ENCODE results near the gene ZNF730. TPM values are rescaled to one million over a fixed set of nuclear protein-coding genes. Genes with fewer than 3 reads are reported as not detected.
"Not testable (repeated sequence)": the region's sequence is repeated elsewhere in the genome, so short reads cannot be mapped to it uniquely, and the experiment has no call there.

ZNF730 gene
- total RNA-seq (ENCODE audit: low replicate concordance) = 2.6 and 12.9 TPM in 2 replicates
- long read RNA-seq, partial matches to known transcripts = 0 of 3 reads
- long read RNA-seq, other reads (novel, unspliced or antisense) = 3 of 3 reads

DNA sequence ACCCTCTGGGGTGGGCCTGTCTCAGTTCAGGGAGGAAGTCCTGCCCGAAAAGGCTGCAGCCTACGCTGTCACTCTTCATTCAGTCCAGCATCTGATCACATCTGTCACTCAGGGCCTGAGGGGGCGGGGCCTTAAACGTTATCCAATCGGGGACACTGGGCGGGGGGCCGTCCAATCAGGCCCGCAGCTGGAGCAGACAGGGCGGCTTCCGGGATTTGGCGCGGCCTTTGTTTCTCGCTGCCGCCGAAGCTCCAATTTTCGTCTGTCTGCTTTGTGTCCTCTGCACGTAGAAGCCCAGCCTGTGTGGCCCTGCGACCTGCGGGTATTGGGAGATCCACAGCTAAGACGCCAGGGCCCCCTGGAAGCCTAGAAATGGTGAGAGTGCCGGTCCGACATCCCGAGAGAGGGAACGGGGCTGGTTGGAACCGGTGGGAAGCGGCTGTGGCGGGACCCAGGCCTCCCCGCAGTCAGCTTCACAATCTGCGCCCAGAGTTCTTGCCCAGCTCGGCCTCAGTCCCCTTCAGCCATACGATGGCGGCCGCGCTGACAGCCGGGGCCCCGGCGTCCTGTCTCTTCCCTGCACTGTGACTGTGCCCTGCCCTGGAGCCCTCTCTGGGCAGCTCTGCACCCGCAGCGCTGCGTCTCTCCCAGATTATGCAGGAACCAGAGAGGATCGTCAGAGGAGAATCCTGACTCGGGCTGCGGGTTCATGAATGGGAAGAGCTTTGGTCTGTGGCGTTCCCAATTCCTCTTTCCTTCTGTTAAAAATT lies at the start of gene ZNF730:
TSS of gene ZNF730 (plus strand) at position 224 of the 770 bp plus-strand sequence. CDS start at position 373, 149 bp downstream.
- TF ChIP-seq, protein P1, sequence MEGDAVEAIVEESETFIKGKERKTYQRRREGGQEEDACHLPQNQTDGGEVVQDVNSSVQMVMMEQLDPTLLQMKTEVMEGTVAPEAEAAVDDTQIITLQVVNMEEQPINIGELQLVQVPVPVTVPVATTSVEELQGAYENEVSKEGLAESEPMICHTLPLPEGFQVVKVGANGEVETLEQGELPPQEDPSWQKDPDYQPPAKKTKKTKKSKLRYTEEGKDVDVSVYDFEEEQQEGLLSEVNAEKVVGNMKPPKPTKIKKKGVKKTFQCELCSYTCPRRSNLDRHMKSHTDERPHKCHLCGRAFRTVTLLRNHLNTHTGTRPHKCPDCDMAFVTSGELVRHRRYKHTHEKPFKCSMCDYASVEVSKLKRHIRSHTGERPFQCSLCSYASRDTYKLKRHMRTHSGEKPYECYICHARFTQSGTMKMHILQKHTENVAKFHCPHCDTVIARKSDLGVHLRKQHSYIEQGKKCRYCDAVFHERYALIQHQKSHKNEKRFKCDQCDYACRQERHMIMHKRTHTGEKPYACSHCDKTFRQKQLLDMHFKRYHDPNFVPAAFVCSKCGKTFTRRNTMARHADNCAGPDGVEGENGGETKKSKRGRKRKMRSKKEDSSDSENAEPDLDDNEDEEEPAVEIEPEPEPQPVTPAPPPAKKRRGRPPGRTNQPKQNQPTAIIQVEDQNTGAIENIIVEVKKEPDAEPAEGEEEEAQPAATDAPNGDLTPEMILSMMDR (conservative IDR thresholded peaks at IDR 0.05) = no peak
- H3K36me3 Mint-ChIP-seq = peaks cover 22% of the 10 kb centered on the region
- peak; percentile 93 for DNase-seq (ENCODE audit: extremely low spot score, unreplicated experiment)
- peaks cover 9% of the 10 kb centered on the region for H3K4me1 Mint-ChIP-seq (ENCODE audit: unreplicated experiment)
- H3K9me3 Mint-ChIP-seq = no peaks in the 10 kb centered on the region
- H3K27ac Mint-ChIP-seq = peak within 1 kb of the TSS; percentile 94
- H3K4me3 Mint-ChIP-seq = peak within 1 kb of the TSS; percentile 94
- H3K27me3 Mint-ChIP-seq = no peaks in the 10 kb centered on the region

DNA sequence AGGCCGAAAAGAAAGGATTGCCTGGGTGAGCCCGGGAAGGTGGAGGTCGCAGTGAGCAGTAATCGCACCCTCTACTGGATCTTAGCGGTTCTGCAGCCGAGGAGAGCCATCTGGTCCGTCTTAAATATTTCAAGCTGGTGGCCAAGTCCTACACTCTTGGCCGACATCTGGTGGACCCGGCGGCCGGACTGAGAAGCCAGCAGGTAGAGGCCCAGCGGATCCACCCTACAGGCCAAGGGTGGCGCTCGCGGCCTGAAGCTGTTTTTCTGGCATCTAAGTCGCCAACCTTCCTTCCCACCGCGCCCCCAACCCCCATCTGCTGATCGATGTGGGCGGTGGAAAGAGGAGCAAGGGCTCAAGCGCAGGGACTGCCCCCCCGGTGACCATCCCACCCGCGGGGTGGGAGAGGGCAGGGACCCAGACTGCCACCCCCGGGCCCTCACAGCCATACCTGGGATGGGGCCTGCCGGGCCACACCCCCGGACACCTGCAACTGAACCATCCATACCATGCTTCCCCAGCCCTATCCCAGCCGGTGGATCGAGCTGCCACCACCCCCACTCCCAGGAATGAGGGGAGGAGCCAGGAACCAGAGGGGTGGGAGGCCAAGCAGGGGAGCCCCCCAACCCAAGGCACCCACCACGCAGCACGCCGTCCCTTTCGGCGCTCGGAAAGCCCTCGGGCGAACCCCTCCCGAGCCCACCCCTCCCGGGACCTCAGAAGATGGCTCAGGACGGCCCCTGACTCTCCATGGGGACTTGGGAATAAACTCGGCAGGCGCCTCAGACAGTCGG lies 46.3 kb upstream of the ZNF730 start:
- Mint-ChIP-seq H3K27me3 (no peaks in the 10 kb centered on the region), H3K9me3 (peaks cover 7% of the 10 kb centered on the region), H3K4me3 (no peak overlapping the region), H3K36me3 (no peaks in the 10 kb centered on the region), H3K27ac (no peak overlapping the region), H3K4me1 (ENCODE audit: unreplicated experiment) (no peaks in the 10 kb centered on the region)
- DNase-seq (ENCODE audit: extremely low spot score, unreplicated experiment) = no peak
- TF ChIP-seq, protein P1 (conservative IDR thresholded peaks at IDR 0.05) = no peak

DNA sequence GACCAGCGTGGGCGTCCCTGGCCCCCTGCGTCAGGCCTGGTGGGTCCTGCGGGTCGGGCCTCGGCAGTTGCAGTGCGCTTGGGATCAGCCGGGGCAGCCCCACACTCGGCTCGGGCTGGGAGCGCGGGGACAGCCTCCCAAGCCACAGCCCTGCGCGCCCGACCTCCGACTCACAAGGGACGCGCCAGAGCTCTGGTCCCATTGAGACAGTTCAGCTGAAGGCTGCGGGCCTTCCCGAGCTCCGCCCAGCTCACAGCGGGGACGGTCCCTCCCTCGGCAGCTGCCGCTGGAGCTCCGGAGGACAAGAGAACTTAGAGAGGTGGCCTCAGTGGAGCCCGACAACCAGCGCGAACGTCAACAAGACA lies 45.7 kb upstream of the ZNF730 start:
- DNase-seq (ENCODE audit: extremely low spot score, unreplicated experiment) = peak; percentile 66
- Mint-ChIP-seq H3K4me1 (ENCODE audit: unreplicated experiment) (no peaks in the 10 kb centered on the region), H3K4me3 (no peak overlapping the region), H3K9me3 (peaks cover 7% of the 10 kb centered on the region), H3K27ac (no peak overlapping the region), H3K36me3 (no peaks in the 10 kb centered on the region), H3K27me3 (no peaks in the 10 kb centered on the region)
- TF ChIP-seq, protein P1 (conservative IDR thresholded peaks at IDR 0.05) = no peak

DNA sequence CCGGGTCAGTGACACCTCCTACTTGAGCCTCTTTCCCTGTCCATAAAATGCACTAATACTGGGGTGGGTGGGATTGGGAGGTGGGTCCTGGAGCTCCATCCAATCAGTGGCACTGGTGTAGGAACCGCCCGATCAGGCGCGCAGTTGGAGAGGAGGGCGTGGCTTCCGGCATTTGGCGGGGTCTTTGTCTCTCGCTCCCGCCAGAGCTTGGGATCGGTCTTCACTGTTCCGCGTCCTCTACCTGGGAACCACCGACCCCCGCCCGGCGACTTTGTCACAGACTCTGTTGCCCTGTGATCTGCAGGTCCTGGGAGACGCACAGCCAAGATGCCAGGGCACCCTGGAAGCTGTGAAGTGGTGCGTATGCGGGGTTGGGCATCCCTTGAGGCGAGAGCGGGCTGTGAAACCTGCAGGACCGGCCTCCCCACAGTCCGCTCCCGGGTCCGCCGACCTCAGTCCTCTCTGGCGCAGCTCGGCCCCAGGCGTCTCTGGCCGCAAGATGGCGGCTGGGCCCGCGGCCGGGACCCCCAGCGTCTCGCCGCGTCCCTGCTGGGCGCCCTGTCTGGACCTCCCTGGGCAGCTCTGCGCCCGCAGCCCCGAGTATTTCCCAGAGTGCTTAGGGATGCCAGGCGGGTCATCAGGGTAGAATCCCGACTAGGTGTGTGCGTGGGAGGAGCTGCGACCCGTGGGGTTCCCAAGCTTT lies 41.6 kb upstream of the ZNF730 start:
- H3K4me3 Mint-ChIP-seq = peak overlapping the region; percentile 92
- H3K27ac Mint-ChIP-seq = peak overlapping the region; percentile 88
- peaks cover 5% of the 10 kb centered on the region for H3K9me3 Mint-ChIP-seq
- DNase-seq (ENCODE audit: extremely low spot score, unreplicated experiment) = peak; percentile 85
- H3K27me3 Mint-ChIP-seq = no peaks in the 10 kb centered on the region
- peaks cover 5% of the 10 kb centered on the region for H3K4me1 Mint-ChIP-seq (ENCODE audit: unreplicated experiment)
- peaks cover 19% of the 10 kb centered on the region for H3K36me3 Mint-ChIP-seq
- TF ChIP-seq, protein P1 (conservative IDR thresholded peaks at IDR 0.05) = peak; percentile 24

DNA sequence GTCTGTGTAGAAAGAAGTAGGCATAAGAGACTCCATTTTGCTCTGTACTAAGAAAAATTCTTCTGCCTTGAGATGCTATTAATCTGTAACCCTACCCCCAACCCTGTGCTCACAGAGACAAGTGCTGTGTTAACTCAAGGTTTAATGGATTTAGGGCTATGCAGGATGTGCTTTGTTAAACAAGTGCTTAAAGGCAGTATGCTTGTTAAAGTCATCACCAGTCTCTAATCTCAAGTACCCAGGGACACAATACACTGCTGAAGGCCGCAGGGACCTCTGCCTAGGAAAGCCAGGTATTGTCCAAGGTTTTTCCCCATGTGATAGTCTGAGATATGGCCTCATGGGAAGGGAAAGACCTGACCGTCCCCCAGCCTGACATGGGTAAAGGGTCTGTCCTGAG lies 39.0 kb upstream of the ZNF730 start:
- not testable (repeated sequence) for H3K27ac Mint-ChIP-seq

More for the DNA sequence above, 39.0 kb upstream of the ZNF730 start:
- H3K27me3 Mint-ChIP-seq; H3K4me1 Mint-ChIP-seq (ENCODE audit: unreplicated experiment); DNase-seq (ENCODE audit: extremely low spot score, unreplicated experiment); H3K9me3 Mint-ChIP-seq: not testable (repeated sequence)
- H3K4me3 Mint-ChIP-seq = peak overlapping the region; percentile 22
- H3K36me3 Mint-ChIP-seq = peaks cover 29% of the 10 kb centered on the region
